ENCODE results near the gene PARD3B.

DNA sequence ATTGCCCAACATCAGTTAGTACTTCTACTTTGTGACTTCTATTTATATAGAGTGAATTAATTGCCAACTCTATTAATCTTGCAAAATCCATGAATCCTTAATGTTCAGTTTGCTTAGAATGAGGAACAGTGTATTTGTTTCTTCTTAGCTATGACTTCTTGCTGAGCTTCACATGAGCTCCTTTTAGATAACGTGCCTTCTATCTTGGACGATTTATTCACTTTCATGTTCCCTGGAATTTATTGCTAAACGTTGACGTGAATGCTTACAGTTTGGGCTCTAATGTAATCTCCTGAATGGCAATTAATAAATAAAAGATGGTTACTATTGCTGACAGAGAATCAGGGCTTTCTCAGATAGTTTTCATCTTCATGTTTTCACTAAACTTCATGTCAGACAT lies 752.6 kb downstream of the PARD3B start:
- TF ChIP-seq, protein P1, sequence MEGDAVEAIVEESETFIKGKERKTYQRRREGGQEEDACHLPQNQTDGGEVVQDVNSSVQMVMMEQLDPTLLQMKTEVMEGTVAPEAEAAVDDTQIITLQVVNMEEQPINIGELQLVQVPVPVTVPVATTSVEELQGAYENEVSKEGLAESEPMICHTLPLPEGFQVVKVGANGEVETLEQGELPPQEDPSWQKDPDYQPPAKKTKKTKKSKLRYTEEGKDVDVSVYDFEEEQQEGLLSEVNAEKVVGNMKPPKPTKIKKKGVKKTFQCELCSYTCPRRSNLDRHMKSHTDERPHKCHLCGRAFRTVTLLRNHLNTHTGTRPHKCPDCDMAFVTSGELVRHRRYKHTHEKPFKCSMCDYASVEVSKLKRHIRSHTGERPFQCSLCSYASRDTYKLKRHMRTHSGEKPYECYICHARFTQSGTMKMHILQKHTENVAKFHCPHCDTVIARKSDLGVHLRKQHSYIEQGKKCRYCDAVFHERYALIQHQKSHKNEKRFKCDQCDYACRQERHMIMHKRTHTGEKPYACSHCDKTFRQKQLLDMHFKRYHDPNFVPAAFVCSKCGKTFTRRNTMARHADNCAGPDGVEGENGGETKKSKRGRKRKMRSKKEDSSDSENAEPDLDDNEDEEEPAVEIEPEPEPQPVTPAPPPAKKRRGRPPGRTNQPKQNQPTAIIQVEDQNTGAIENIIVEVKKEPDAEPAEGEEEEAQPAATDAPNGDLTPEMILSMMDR (conservative IDR thresholded peaks at IDR 0.05; ENCODE audit: low read depth, low read length), result no peak
- TF ChIP-seq EZH2 (IDR thresholded peaks at IDR 0.05; ENCODE audit: low read length, unreplicated experiment), result no peak

Data from PC-3 (cell line).